Heart left ventricle (tissue), 13 donors: ENCODE results near the gene SPTBN4.

Source experiments
- CTCF ChIP-seq, 12 donors: fragments of 200-600 bp; sonication (generic) in 4 of 12; IDR thresholded peaks; one replicate each; pipeline versions ENCODE4 v1.5.0 to v1.8.0; 2018 to 2022; ENCODE audit warnings: antibody characterized with exemption in 12 of 12, mild to moderate bottlenecking in 5 of 12
- POLR2A ChIP-seq, 2 donors: fragments of 450-650 bp; IDR thresholded peaks; one replicate each; pipeline ENCODE4 v1.6.1; 2017; ENCODE audit warnings: antibody characterized with exemption in 2 of 2, mild to moderate bottlenecking in 2 of 2, moderate library complexity in 2 of 2
- donor health status: ischemic (EF 13 %, LVEDD 7.1; RV severe dilation, severe dysfunction).
- donor health status: DM: no; HTN: yes; CAD: no.
- donor health status: DM: no; HTN: no; CAD: no.
- donor health status: ischemic (EF 25% LVEDD 6.9; RV normal size, moderate dysfunction).
- donor health status: ischemic (EF 25% LVEDD 5.7; RV mildly dilated, moderate dysfunction).
- donor health status: ischemic (EF 35%, LVEDD 5.7; RV mildly dilated, moderate dysfunction).
- donor health status: nonischemic (EF 11% LVEDD 7.7; RV severe dilation, severe dysfunction).
- donor health status: DM: yes; HTN: yes; CAD: no.
- donor health status: PGD.
- donor health status: ischemic (EF 29% LVEDD 5.4; RV normal size, mild dysfunction).
- donor health status: nonischemic (EF 23%, LVEDD 6.1; RV moderate dilation, normal function).

GRCh38 chr19:40608240-40608621 is 141.4 kb downstream of the SPTBN4 start:
- no peak for TF ChIP-seq CTCF (IDR thresholded peaks at IDR 0.05)
- TF ChIP-seq POLR2A (IDR thresholded peaks at IDR 0.05): no peak
